Spleen (tissue), 7 donors: ENCODE data around the gene FSTL4.

ENCODE experiments used
- CTCF ChIP-seq, 11 experiments: fragments of 200-600 bp in 7 of 11; fragments of 450-650 bp in 4 of 11; sonication (generic) in 4 of 11; IDR thresholded peaks in 8 of 11; conservative IDR thresholded peaks in 3 of 11; 1 replicate in 7 of 11; 2 replicates in 4 of 11; pipeline versions ENCODE4 v1.4.0 to v1.8.0; 2016 to 2021; ENCODE audit warnings: antibody characterized with exemption in 11 of 11, inconsistent platforms in 4 of 11, mild to moderate bottlenecking in 1 of 11
- POLR2A ChIP-seq, 3 donors: fragments of 450-650 bp; IDR thresholded peaks; one replicate each; pipeline ENCODE4 v1.5.1; 2017; ENCODE audit warnings: antibody characterized with exemption in 3 of 3, mild to moderate bottlenecking in 1 of 3
- POLR2AphosphoS5 ChIP-seq, 3 donors: sonication (generic); formaldehyde crosslinking; IDR thresholded peaks; one replicate each; pipeline ENCODE4 v1.5.1; 2017; ENCODE audit warnings: antibody characterized with exemption in 3 of 3
- donor health status: DM: no; HTN: no; CAD: no; lungs with moderate emphysema.
- donor health status: DM: no; HTN: no; CAD: no.
- donor health status: DM: no; HTN: no; CAD: no.

DNA sequence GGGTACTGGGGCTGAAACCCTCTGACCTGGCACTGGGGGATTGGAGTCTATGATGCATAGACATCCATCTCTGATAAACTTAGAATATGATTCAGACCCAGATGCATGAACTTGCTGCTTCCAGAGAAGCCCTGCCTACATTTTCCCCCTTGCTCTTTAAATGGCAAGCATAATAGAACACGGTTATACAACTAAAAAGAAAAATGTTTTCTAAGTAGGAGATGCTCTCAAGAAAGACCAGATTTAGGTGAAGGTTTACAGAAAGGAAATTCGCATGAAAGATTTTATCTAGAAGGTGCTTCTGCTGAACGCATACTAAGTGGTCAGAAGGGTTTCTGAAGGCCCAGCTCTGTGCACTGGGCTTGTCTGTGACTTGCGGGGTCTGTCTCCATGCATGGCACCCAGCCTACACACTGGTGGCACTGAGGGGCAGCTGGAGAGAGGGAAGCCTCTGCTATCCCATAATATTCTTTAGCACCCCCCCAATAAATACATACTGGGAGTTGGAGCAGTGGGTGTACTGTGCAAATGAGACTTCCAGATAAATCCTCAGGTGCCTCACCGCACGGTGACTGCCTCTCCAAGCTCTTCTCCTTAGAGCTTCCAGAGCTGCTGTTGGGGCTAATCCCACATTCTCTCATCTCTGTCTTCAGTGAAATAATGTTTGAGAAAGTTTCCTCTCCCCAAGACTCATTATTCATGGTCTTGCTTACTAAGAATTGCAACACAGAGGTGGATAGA is 114.6 kb downstream of the FSTL4 start:
- TF ChIP-seq CTCF (IDR thresholded peaks at IDR 0.05 in 8 of 11, conservative IDR thresholded peaks at IDR 0.05 in 3 of 11) (no peak), POLR2AphosphoS5 (IDR thresholded peaks at IDR 0.05) (no peak), POLR2A (IDR thresholded peaks at IDR 0.05) (no peak)
